ENCODE data around the gene EPAS1.
A peak's percentile ranks its signal among the peaks of the same experiment; 100 is the strongest.

EPAS1 gene

DNA sequence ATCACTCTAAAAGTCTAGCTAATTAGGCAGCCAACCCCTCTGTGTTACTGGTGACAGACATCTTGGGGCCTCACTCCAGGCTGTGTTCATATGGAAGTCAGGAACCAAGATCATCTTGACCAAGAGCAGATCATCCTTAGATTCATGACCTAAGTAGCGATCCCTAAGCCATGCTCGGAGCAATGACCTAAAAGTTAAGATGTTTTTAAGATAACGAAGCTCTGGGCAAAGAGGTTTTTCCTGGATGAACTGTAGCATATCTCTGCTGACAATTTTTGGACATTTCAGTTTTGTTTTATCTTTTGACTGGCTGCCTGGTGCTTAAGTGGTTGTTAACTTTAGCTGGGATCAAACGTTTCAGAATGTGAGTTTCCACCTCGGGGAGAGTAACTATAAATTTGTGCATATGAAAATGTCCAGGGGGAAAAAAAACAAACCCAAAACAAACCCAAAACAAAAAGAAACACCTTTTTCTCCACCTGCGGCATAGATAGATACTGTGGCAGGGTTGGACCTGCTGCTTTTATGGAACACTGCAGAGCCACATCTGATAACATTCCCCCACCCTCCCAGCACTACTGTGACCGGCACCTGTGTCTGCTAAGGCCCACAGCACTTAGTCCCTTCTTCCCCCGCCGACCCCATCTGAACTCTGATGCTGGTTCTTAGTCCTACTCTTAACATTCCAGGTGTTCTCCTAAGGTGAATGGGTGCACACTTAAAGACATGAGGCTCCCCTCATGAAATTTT lies 45.5 kb downstream of the EPAS1 start:
- DNase-seq, result no peak

DNA sequence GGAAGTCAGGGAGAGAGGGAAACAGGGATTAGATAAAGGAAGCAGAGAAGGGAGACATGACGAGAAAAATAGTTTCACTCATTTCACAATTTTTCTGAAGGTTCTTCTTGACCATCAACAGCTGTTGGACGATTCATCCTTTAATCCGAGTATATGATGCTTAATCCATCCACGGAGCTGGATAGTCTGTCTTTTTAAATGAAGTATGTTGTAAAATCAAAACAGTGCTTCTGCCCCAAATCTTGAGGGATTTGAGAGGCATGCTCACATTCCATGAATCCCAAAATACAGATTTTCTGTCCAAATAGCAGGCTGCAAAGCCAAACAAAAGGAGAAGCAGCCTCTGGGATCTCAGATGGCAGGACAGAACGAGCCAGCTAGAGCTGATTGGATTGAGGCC lies 47.5 kb downstream of the EPAS1 start:
- no peak for DNase-seq

DNA sequence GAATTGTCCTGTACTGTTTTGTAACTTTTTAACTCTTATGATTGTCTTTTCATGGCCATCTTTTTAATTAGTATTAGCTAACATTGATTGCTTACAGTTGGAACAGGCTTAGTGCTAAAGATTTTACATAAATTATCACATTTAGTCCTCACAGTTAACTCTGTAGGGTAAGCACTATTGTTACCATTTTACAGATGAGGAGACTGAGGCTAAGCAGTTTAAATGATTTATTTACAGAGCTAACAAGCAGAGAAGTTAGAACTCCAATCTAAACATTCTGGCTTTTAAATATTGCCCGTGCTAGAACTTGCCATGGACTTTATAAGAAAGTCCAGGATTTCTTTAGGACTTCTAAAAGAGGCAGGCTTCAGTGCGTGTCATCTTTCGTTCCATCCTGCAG lies 48.6 kb downstream of the EPAS1 start:
- no peak for DNase-seq

DNA sequence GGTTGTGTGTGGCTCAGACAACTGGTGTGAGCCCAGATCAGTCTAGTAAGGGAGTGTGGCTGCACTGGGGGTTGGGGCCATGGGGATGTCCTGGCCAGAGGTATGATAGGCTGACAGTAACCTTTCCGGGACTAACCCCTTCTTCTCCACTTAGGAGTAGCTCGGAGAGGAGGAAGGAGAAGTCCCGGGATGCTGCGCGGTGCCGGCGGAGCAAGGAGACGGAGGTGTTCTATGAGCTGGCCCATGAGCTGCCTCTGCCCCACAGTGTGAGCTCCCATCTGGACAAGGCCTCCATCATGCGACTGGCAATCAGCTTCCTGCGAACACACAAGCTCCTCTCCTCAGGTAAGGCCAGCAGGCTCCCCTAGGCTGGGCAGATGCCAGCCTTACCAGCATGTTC lies 49.5 kb downstream of the EPAS1 start:
- DNase-seq, result no peak

DNA sequence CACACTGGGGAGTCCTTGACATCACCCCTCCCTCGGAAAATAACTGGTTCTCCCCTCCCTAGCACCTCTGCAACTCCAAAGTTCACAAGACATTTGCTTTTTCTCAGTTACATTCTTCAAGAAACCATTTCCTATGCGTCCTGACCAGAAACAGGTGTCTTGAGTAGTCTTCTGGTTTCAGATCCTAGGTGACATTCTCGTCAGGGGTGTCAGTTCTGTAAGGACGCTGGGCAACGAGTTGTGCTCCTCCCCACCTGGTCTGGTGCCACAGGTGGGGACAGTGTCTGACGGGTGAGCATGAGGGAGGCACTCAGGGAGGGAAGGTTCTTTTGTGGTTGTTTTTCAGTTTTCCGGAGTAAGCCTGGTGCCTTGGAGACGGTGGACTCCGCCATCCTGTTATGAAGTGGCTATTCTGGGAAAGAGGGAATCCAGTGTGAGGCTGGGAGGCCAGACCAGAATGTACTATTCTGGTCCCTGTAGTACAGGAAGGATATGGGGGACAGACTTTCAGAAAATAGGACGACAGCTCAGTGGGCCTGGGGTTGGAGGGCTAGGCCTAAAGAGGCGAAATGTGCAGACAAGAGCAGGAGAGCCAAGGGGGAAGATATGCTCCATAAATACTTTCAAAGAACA lies 50.6 kb downstream of the EPAS1 start:
- no peak for DNase-seq

DNA sequence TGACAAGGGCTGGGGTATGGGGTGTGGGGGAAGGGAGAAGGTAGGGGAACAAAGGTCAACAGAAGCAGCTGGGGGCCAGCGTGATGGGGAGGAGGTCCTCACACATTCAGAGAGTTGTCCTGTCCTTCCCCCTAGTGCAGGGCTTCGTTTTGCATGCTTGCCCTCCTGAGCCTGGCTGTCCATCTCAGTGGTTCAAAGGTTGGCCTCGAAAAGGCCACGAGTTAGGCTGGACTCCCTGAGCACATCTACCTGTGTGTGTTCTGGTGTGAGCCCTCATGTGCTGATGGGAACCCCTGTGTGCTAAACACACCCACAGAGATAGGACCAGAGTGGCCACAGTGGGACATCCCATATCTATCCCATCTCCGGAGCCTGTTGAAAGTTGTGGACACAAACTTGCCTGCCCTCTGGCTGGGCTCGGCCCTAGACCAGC lies 51.9 kb downstream of the EPAS1 start:
- DNase-seq, result no peak

DNA sequence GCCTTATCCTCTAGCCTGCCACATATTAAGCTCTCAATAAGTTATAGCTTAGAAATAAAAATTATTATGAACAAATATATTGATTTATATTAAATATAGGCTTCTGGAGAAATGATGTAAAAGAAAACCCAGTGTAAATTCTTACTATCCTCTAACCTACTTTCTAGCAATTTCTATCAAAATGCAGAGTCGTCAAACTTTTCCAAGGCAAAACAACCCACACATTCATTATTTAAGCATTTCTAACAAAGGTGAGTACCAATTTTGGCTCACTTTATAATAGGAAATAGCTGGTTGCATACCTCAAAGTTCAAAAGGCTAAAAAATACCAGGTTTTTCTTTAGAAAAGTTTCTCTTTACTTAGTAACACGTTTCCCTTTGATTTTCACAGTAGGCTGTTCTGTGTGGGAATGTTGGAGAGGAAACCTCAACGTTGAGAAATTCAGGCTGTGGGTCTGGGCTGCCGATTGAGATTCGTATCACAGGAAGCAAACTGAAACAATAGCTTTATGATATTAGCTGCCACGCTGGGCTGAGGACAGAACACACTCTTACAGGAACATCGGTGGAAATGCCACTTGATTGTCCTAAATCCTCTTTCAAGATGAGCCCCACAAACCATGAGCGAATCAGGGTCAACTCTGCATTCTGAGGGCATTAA lies 53.0 kb downstream of the EPAS1 start:
- no peak for DNase-seq

DNA sequence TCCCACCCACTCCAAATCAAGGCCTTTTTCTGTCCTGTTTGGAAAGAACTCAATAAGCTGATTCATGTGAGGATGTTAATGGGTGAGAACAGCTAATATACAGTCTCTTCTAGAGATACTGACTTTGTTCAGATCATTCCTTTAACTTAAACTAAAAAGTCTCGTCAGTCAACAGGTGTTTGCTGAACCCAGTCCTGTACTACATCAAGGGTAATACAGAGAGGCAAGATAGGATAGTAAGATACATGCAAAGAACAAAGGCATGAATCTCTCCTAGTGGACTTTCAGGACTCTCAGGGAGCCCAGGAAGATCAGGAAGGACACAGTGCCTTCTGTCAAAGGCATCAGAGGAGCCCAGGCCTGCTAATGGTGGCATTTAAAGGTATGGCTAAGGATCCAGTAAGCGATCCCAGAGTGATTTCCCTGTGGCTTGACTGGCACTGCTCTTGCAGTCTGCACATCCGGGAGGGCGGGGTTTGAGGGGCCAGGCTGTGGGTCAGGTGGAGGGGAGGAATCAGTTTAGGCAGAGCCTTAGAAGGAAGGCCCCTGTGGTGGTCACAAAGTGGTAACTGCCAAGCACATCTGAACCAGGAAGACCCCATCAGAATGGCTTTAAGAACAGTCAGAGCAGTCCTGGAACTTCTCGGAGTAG lies 54.0 kb downstream of the EPAS1 start:
- no peak for DNase-seq

DNA sequence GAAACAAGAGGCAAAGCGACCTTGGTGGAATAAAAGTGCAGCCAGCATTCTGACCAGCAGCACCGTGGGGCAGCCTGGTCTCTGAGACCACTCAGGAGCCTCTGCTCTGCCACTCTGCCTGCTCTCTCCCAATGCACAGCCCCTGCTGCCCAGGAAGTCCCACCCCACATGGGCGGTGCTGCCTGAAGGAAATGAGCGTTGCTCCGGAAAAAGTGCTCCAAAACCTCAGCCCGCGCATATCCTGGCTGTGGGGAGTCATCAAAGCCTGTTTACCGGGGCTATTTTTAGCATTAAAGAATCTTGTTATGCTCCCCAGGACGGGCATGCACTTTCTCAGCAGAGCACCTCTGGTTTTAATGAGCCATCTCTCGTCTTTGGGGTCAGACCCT lies 54.5 kb downstream of the EPAS1 start:
- peak; percentile 45 for DNase-seq

DNA sequence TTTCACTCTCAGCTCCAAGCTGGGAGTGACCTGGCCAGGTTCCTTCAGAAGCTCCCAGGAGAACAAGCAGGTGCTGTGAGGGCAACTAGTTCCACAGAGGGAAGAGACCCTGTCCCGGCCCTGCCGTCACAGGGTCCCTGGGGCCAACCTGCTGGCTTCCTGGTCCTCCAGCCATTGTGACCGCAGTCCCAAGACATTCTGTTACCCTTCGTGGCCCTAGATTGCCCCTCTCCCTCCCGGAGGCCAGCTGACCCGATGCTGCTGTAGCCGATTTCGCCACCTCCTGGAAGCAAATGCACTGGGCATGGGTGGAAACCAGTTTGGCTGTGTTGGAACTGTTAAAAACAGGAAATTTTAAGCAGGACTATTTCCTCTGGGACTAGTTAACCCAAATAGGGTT lies 55.4 kb downstream of the EPAS1 start:
- no peak for DNase-seq

DNA sequence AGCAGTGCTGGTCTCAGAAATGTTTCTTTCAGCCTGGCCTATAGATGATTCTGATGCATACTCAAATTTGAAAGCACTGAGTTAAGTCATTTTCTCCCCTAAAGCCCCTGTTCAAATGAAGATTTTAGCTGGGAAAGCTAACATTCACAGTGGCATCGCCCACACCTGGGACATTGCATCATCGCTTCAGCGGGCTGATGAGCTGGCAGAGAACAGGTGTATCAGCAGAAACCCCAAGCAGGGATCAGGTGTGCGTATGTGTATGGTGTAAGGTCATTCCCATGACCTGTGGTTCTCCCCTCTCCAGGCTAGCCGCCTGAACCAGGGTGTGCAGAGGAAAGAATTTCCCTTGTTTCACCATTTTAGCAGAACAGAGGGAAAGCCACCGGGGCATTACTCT lies 56.3 kb downstream of the EPAS1 start:
- DNase-seq, result no peak

DNA sequence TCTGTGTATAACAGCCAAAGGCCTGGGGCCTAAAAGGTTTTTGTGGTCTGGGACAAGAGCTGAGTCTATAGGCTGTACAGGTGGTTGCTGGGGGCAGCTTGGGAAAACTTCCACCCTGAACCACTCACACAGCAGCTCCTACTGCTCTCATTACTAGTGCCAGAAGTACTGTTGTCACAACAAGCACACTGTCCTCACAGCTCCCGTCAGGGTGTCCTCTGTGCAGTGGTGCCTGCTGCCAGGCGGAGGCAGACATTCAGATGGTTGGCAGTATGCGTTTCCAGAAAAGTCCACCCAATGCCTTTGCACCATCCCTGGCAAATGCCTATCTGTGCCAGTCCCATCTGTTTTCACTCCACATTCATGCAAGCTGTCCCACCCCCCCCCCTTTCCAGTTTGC lies 58.5 kb downstream of the EPAS1 start:
- DNase-seq, result no peak

DNA sequence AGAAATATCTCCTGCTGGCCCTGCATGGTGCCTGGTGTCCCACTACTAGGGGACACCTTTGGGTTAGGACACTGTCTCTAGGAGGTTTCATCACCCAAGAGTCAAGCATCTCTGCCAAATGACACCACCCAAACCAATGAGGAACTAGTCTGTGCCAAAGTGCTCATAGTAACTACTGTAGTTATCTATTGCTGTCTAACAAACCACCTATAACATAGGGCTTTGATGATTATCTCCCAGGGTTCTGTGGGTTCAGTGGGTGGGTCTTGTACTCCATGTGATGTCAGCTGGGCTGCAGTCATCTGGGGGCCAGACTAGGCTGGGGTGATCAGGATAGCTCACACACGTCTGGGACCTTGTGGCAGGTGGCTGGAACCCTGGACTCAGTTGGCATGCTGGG lies 59.8 kb downstream of the EPAS1 start:
- DNase-seq, result no peak

DNA sequence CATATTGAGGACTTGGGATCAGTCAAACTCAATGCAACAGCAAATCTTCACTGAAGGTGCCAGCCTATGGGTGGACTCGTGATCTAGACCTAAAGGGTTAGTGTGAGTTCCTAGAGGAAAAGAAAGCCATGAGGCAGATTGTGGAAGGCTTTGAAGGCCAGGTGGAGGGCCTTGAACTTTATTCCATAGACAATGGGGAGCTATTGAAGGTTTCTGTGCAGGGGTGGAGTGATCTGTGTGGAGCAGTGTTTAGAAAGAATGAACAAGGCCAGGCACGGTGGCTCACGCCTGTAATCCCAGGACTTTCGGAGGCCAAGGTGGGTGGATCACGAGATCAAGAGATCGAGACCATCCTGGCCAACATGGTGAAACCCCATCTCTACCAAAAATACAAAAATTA lies 61.5 kb downstream of the EPAS1 start:
- DNase-seq, result no peak

DNA sequence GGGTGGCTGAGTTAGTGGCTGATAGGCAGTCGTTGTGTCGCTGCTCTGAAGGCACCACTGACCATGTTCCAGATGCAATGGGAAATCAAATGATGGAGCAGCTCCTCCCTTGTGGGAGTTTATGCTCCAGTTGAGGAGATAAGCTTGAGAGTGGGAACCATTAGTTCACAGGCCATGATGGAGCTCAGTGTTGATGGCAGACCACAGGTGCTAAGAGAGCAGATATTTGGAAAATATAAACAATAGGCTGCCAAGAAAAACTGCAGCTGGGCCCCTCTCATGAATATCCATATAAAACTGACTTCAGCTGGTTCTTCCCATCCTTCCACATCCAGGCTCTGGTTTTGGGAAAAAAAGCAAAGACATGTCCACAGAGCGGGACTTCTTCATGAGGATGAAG lies 63.1 kb downstream of the EPAS1 start:
- no peak for DNase-seq

DNA sequence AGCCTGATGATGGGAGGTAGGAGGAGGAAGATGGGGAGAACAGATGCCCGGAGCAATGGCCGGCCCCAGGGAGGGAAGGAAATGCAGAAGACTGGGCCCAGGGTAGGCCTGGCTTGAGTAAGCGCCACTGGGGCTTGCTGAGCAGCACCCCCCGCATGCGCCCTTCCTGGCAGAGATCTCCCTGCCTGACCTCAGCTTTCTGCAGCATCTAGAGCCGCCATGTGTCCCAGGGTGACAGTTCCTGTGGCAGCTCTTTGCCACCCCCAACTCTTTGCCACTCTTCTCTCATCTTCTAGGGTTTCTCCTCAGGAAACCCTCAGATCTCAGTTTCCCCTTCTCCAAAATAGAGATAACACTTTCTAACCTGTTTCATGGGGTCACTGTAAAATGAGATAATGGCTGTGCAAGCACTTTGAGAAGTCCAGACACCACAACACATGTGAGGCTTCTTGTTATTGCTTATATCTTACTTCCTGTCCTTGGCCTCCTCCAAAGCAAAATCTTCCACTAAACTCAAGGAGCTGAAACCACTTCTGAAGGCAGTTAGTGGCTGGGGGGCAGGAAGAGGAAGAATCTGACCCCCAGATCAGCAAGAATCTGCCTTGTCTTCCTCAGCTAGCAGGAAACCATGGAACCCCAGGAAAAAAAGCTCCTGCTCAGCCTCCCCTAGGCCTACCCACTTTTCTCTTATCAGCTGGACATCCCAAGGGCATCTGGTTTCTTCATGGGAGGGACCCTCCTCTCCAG lies 64.9 kb downstream of the EPAS1 start:
- DNase-seq, result no peak

DNA sequence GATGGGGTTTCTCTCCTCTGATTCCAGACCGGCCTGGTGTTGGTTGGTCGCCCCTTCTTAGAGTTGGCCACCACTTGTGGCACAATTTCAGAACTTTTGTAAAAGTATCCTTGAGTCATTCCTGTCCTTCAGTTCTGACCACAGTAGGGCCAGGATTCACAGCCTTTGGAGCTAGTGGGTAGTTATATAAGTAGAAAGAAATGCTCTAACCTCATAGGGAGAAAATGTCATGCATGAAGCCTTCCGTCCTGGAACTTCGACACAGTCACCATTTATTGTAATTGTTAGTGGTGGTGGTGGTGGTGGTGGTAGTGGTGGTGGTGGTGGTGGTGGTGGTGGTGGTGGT lies 65.4 kb downstream of the EPAS1 start:
- no peak for DNase-seq

DNA sequence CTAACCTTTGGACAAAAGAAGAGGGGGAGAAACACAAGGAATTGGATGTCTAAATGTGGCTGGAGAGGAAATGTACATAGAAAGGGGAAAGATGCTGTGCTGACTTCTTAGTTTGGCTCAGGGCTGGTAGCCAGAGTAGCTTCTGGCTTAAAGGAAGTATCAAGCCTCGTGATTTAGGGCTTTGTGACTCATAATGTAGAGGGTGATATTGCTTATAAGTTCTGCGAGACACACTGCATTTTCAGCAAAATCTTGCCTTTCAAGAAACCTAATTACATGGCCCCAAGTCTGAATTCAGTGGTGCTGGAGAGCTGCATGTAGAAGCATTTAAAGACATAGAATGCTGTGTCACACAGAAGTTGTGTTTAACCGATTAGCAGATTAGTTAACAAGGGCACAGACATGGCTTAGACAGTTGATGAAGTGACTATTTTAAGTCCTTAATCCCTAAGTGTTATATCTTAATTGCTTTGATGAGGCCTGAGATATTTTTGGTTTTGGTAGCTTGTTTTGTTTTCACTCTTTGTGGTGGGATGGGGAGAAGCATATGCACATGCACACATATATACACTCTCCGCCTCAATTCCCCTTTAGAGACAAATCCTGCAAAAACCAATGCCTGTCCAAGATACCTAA lies 66.4 kb downstream of the EPAS1 start:
- DNase-seq, result no peak

DNA sequence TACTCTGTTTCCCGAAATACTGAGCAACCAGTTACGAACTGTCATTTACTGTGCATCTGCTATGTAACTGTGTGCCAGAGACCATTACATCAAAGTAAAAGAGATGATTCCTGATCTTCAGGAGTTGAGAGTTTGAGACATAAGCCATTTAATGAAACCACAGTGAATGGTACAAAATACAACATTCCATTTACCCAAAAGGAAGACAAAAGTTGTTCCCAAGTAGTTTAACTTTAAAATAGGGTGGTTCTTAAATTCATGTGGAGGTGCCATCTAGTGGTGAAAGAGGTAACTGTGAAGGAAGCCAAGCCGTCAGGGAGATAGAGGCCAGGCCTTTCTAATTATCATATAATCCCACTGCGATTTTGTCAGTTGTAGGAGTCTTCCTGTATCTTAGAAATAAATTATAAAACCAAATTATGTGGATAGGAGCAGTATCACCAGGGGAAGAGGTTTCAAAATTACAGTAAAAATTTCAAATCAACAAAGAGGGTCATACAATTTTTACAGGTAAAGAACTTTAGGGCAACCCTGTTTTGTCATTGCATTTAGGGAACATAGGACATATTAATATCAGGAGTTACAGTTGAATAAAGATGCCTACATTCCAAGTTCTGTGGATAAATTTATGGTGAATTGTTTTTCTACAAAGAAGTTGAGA lies 67.7 kb downstream of the EPAS1 start:
- DNase-seq, result peak; percentile 34

DNA sequence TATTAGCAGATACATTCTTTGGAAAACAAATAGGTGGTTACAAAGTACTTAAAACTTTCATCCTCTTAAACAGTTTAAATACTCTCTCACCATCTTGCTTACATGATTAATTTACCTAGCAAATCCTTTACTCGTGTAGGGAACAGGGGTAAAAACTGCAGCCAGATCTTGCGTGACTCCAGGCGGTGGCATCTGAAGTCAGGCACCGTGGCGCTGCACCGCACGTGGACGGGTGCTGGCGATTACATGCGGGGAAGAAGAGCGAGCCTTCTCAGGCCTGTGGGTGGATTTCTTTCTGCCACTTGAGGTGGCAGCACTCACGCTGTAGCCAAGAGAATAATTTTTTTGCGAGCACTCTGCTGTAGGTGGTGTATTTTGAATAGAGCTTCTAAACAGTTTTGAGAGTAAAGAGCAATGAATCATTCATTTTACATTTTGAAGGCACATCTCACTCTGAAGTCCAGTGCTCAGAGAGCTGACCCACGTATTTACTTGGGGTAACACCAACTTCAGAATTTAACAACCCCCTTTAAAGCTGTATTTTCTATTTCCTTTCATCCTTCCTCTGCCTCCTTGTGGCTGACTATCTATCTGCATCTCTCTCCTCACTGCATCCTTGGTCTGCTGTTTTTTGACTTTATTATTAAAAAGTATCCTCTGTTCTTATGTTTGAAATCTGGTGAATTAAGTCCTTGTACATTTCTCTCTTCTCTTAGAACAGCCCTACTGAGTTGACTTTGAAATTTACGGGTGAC lies 68.9 kb downstream of the EPAS1 start:
- no peak for DNase-seq

DNA sequence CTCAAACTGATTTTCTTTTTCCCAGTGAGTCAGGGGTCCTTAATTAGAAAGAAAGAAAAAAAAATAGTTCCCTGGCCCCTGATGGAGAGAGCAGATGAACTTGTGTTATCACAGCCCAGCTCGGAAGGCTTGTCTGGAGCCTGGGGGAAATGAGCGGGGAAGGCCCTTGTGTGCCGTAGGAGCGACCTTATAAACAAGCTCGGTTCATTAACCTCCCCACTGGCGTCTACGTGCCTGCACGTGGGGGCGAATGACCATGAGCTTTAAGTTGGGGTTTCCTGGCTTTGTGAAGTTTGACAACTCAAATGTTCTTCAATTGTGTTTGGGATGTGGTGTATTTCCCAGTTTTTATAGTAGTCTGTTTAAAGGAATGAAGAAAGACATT lies 69.5 kb downstream of the EPAS1 start:
- no peak for DNase-seq

All from activated T-cell treated with anti-CD3 and anti-CD28 coated beads for 4 hours (primary cell).